GM12878 (cell line): ENCODE measurements around the gene MEI1. TPM values are rescaled to one million over a fixed set of nuclear protein-coding genes. Genes with fewer than 3 reads are reported as not detected.

ENCODE experiments used
- BACH1 ChIP-seq: fragments of 450-650 bp; IDR thresholded peaks from 2 replicates; pipeline ENCODE4 v1.6.1; 2017; ENCODE audit warnings: mild to moderate bottlenecking, borderline replicate concordance
- BHLHE40 ChIP-seq, 2 experiments: fragments of 450-650 bp in 1 of 2; IDR thresholded peaks; 2 replicates each; pipeline ENCODE4 v1.6.1; 2011 to 2017; ENCODE audit warnings: low read depth in 2 of 2, borderline replicate concordance in 1 of 2, improper control_type of control experiment in 1 of 2, low read length in 1 of 2, mild to moderate bottlenecking in 1 of 2
- CREB1 ChIP-seq: IDR thresholded peaks from 2 replicates; pipeline ENCODE4 v1.6.1; 2012; ENCODE audit warnings: low read depth, mild to moderate bottlenecking, inconsistent platforms
- CREM ChIP-seq: IDR thresholded peaks from 2 replicates; pipeline ENCODE4 v1.6.1; 2014; ENCODE audit warnings: antibody characterized with exemption, low read depth
- ETV6 ChIP-seq, 2 experiments: fragments of 450-650 bp in 1 of 2; IDR thresholded peaks in 1 of 2; conservative IDR thresholded peaks in 1 of 2; 2 replicates each; pipeline ENCODE4 v1.6.1; 2014; ENCODE audit warnings: antibody characterized with exemption in 1 of 2, borderline replicate concordance in 1 of 2, low read depth in 1 of 2, mild to moderate bottlenecking in 1 of 2, moderate library complexity in 1 of 2
- FOS ChIP-seq: IDR thresholded peaks from 3 replicates; pipeline ENCODE4 v1.6.1; 2011; ENCODE audit warnings: borderline replicate concordance; ENCODE audit not compliant: insufficient read length; ENCODE audit errors: extremely low read depth
- FOXK2 ChIP-seq: fragments of 450-650 bp; IDR thresholded peaks from 2 replicates; pipeline ENCODE4 v1.6.1; 2017; ENCODE audit warnings: mild to moderate bottlenecking, moderate library complexity
- FOXM1 ChIP-seq: IDR thresholded peaks from 2 replicates; pipeline ENCODE4 v1.6.1; 2012; ENCODE audit warnings: low read depth, mild to moderate bottlenecking, inconsistent platforms, low read length, moderate library complexity
- IKZF1 ChIP-seq: fragments of 450-650 bp; conservative IDR thresholded peaks from 2 replicates; pipeline ENCODE4 v1.6.1; 2017; ENCODE audit warnings: antibody characterized with exemption, mild to moderate bottlenecking
- IRF3 ChIP-seq: fragments of 450-650 bp; IDR thresholded peaks from 2 replicates; pipeline ENCODE4 v1.6.1; 2014; ENCODE audit warnings: mild to moderate bottlenecking
- MTA3 ChIP-seq: IDR thresholded peaks from 2 replicates; pipeline ENCODE4 v1.6.1; 2012; ENCODE audit warnings: low read length, inconsistent platforms, borderline replicate concordance
- MYC ChIP-seq: IDR thresholded peaks from 2 replicates; pipeline ENCODE4 v1.6.1; 2011; ENCODE audit warnings: mild to moderate bottlenecking, low read length, moderate library complexity, inconsistent platforms; ENCODE audit not compliant: insufficient read depth, insufficient replicate concordance, insufficient read length, severe bottlenecking
- NFYA ChIP-seq: IDR thresholded peaks from 2 replicates; pipeline ENCODE4 v1.6.1; 2011; ENCODE audit warnings: low read depth, mild to moderate bottlenecking, low read length, improper control_type of control experiment, borderline replicate concordance
- NR2C1 ChIP-seq: fragments of 450-650 bp; IDR thresholded peaks from 2 replicates; pipeline ENCODE4 v1.6.1; 2017; ENCODE audit warnings: antibody characterized with exemption, mild to moderate bottlenecking, moderate library complexity
- NR2F1 ChIP-seq: fragments of 450-650 bp; conservative IDR thresholded peaks from 2 replicates; pipeline ENCODE4 v1.6.1; 2017; ENCODE audit warnings: mild to moderate bottlenecking
- POLR2A ChIP-seq: IDR thresholded peaks from 2 replicates; pipeline ENCODE4 v1.6.1; 2011; ENCODE audit warnings: low read depth, mild to moderate bottlenecking, low read length
- POU2F2 ChIP-seq: IDR thresholded peaks from 3 replicates; pipeline ENCODE4 v1.6.1; 2011; ENCODE audit warnings: low read depth, mild to moderate bottlenecking, low read length, borderline replicate concordance
- RB1 ChIP-seq: fragments of 450-650 bp; formaldehyde crosslinking; IDR thresholded peaks from 2 replicates; pipeline ENCODE4 v1.6.1; 2017; ENCODE audit warnings: mild to moderate bottlenecking, borderline replicate concordance
- RBBP5 ChIP-seq: fragments of 200-600 bp; sonication (generic); conservative IDR thresholded peaks from 2 replicates; pipeline ENCODE4 v1.6.1; 2016
- RCOR1 ChIP-seq: conservative IDR thresholded peaks from 2 replicates; pipeline ENCODE4 v1.6.1; 2012; ENCODE audit warnings: low read depth, low read length, improper control_type of control experiment
- SKIL ChIP-seq: fragments of 450-650 bp; IDR thresholded peaks from 2 replicates; pipeline ENCODE4 v1.6.1; 2017; ENCODE audit warnings: mild to moderate bottlenecking, low read depth, inconsistent platforms; ENCODE audit not compliant: poor library complexity, severe bottlenecking
- SUPT20H ChIP-seq: IDR thresholded peaks from 2 replicates; pipeline ENCODE4 v1.6.1; 2011; ENCODE audit warnings: low read depth, mild to moderate bottlenecking, low read length, moderate library complexity, borderline replicate concordance; ENCODE audit not compliant: control insufficient read depth
- TAF1 ChIP-seq: IDR thresholded peaks from 2 replicates; pipeline ENCODE4 v1.6.1; 2011; ENCODE audit warnings: mild to moderate bottlenecking, low read depth, low read length, borderline replicate concordance
- USF1 ChIP-seq: IDR thresholded peaks from 2 replicates; pipeline ENCODE4 v1.6.1; 2011; ENCODE audit warnings: borderline replicate concordance, low read depth, mild to moderate bottlenecking, moderate library complexity, mixed read lengths, low read length; ENCODE audit not compliant: insufficient read depth; ENCODE audit errors: extremely low read length
- YBX1 ChIP-seq: fragments of 450-650 bp; IDR thresholded peaks from 2 replicates; pipeline ENCODE4 v1.6.1; 2016; ENCODE audit warnings: antibody characterized with exemption
- polyA plus RNA-seq, 11 experiments: library from polyadenylated mRNA; depleted of rRNA in 4 of 11; unstranded in 6 of 11; stranded (reverse) in 5 of 11; fragments of >200 nt; fragmentation: Nextera tagmentation in 4 of 11; fragmentation: Illumina TruSeq in 1 of 11; extraction: Ambion mirVana in 4 of 11; extraction: Trizol in 1 of 11; gene quantifications; 1 replicate in 1 of 11; 2 replicates in 10 of 11; pipeline versions ENCODE4 v1.2.1 to v1.2.3, GENCODE V29; 2011 to 2016; ENCODE audit warnings: inconsistent platforms in 2 of 11, missing spikeins in 2 of 11, low read depth in 1 of 11
- total RNA-seq, 4 experiments: library from RNA; depleted of rRNA in 3 of 4; stranded (reverse); fragments of >200 nt in 3 of 4; fragmentation: Illumina TruSeq in 1 of 4; extraction: Trizol in 1 of 4; gene quantifications; 2 replicates each; pipeline versions ENCODE4 v1.2.1 to v1.2.3, GENCODE V29; 2013 to 2021
- TF ChIP-seq, protein P1 (sequence below): fragments of 150-350 bp; IDR thresholded peaks from 2 replicates; pipeline ENCODE4 v1.6.1; 2014; ENCODE audit warnings: mild to moderate bottlenecking, low read depth, low read length

MEI1 gene
- total and polyA plus RNA-seq, 10 of the 15 experiments (the other 5 are each of a cell fraction or from before 2014, with no cell fraction given), result 27.9 to 48.9 (median 35.8) TPM

- TF ChIP-seq SUPT20H, result no peak
- no peak for TF ChIP-seq NR2F1
- TF ChIP-seq BHLHE40 (IDR thresholded peaks at IDR 0.05; ENCODE audit: borderline replicate concordance in 1 of 2, low read depth in 2 of 2, low read length in 1 of 2), result no peak
- TF ChIP-seq TAF1, result no peak
- no peak for TF ChIP-seq BACH1
- no peak for TF ChIP-seq RBBP5
- 0 out of 2 replicates have a peak, but pooled peaks have one; percentile 35 for TF ChIP-seq RCOR1
- TF ChIP-seq USF1, result no peak
- no peak for TF ChIP-seq POU2F2
- TF ChIP-seq SKIL, result no peak
- no peak for TF ChIP-seq NFYA
- TF ChIP-seq FOXM1, result no peak
- TF ChIP-seq IKZF1, result no peak
- TF ChIP-seq MTA3, result no peak
- TF ChIP-seq CREB1, result no peak
- no peak for TF ChIP-seq MYC
- no peak for TF ChIP-seq RB1
- TF ChIP-seq CREM, result no peak
- TF ChIP-seq, protein P1, sequence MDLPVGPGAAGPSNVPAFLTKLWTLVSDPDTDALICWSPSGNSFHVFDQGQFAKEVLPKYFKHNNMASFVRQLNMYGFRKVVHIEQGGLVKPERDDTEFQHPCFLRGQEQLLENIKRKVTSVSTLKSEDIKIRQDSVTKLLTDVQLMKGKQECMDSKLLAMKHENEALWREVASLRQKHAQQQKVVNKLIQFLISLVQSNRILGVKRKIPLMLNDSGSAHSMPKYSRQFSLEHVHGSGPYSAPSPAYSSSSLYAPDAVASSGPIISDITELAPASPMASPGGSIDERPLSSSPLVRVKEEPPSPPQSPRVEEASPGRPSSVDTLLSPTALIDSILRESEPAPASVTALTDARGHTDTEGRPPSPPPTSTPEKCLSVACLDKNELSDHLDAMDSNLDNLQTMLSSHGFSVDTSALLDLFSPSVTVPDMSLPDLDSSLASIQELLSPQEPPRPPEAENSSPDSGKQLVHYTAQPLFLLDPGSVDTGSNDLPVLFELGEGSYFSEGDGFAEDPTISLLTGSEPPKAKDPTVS, result no peak
- TF ChIP-seq FOS, result no peak
- no peak for TF ChIP-seq POLR2A
- TF ChIP-seq YBX1, result no peak
- TF ChIP-seq ETV6 (conservative IDR thresholded peaks at IDR 0.05 in 1 of 2, IDR thresholded peaks at IDR 0.05 in 1 of 2; ENCODE audit: borderline replicate concordance in 1 of 2, low read depth in 1 of 2), result no peak
- TF ChIP-seq NR2C1, result no peak
- TF ChIP-seq FOXK2, result no peak
- TF ChIP-seq IRF3, result no peak
Observed at GRCh38 chr22:41822317-41823057, 123.2 kb downstream of the MEI1 start (continued).
